ENCODE data around the gene MYH15. TPM values are rescaled to one million over a fixed set of nuclear protein-coding genes. Genes with fewer than 3 reads are reported as not detected.

The MYH15 gene
- total and polyA plus RNA-seq, 10 of the 15 experiments (the other 5 are each of a cell fraction or from before 2014, with no cell fraction given) = 0.05 to 0.27 (median 0.09) TPM; not detected in 1

- DNase-seq (ENCODE audit: low read depth, low spot score) = no peak
- H2AFZ ChIP-seq (ENCODE audit: control insufficient read depth, low read depth, low read length) = no peak overlapping the region
- no peak overlapping the region for H3K9ac ChIP-seq (ENCODE audit: control insufficient read depth, insufficient read depth, low read length)
- H3K36me3 ChIP-seq (ENCODE audit: control insufficient read depth in 2 of 2, insufficient read depth in 2 of 2, low read length in 1 of 2) = no peaks in the 10 kb centered on the region
- RAD21 ChIA-PET (ENCODE audit: unreplicated experiment) = no interaction called here
- 39% methylated on average over 2 of the region's 2 CpGs for WGBS (ENCODE audit: insufficient coverage, insufficient replicate concordance, low lambda C conversion rate, missing lambda C conversion rate)
- no peaks in the 10 kb centered on the region for H3K9me3 ChIP-seq (replicated peaks; ENCODE audit: control insufficient read depth, insufficient read depth, low read length)
- intact Hi-C loops (cut with micrococcal nuclease; ENCODE audit: unreplicated experiment) (no loop called here), in situ Hi-C loops (cut with MboI) (no loop called here)
- BruUV-seq (replicated peaks) = no TSS peak
- H3K4me1 ChIP-seq (ENCODE audit: control insufficient read depth, insufficient read depth, low read length) = no peaks in the 10 kb centered on the region
- TF ChIP-seq TCF3 (IDR thresholded peaks at IDR 0.05; ENCODE audit: borderline replicate concordance, insufficient read depth, low read depth, low read length) (no peak), ELK1 (IDR thresholded peaks at IDR 0.05; ENCODE audit: low read depth, low read length) (no peak), ATF7 (IDR thresholded peaks at IDR 0.05; ENCODE audit: low read depth) (no peak), USF2 (IDR thresholded peaks at IDR 0.05; ENCODE audit: borderline replicate concordance, low read depth, low read length) (no peak), E2F8 (IDR thresholded peaks at IDR 0.05; ENCODE audit: low read depth, partially characterized antibody) (no peak), RCOR1 (conservative IDR thresholded peaks at IDR 0.05; ENCODE audit: low read depth, low read length) (no peak), FOS (IDR thresholded peaks at IDR 0.05; ENCODE audit: borderline replicate concordance, extremely low read depth, insufficient read length) (no peak), CBFB (IDR thresholded peaks at IDR 0.05; ENCODE audit: low read depth) (no peak), HDGF (IDR thresholded peaks at IDR 0.05) (no peak)
- no peaks in the 10 kb centered on the region; a peak in 2 of 4 replicates for H3K27me3 ChIP-seq (replicated peaks in 1 of 2; ENCODE audit: control insufficient read depth in 2 of 2, insufficient read depth in 2 of 2, low read length in 1 of 2)
- no peaks in the 10 kb centered on the region for H3K79me2 ChIP-seq (ENCODE audit: control insufficient read depth, insufficient read depth, low read length)
- POLR2A ChIA-PET = interaction anchor here (0.7 to 1.5 kb wide), 2 partner anchors 16 to 70 kb away, joined by 3 read pairs; no protein-coding TSS in a partner anchor
- no peak overlapping the region for H3K4me2 ChIP-seq (ENCODE audit: control insufficient read depth, insufficient read depth)
- FAIRE-seq = no peak
- SMC1A ChIA-PET (ENCODE audit: uncharacterized antibody, unreplicated experiment) = no interaction called here
- ATAC-seq = no peak
- no peak overlapping the region for H3K4me3 ChIP-seq
- CTCF ChIA-PET = no interaction called here
- H3K27ac ChIP-seq (ENCODE audit: control insufficient read depth, insufficient read depth) = no peak overlapping the region
- no peaks in the 10 kb centered on the region for H4K20me1 ChIP-seq (ENCODE audit: control insufficient read depth, insufficient read depth)
These were observed 151.4 kb downstream of the MYH15 start for GRCh38 chr3:108359011-108359410.

All from GM12878 (cell line).